Measurements from ENCODE around the gene ZDHHC13.
A peak's percentile ranks its signal among the peaks of the same experiment; 100 is the strongest.

Gene ZDHHC13

GRCh38 chr11:19116971-19117759, at the start of gene ZDHHC13:
ZDHHC13 (plus strand) TSS chr11:19117168; CDS start chr11:19117250, 82 bp downstream.
- DNase-seq = peak; percentile 88

GRCh38 chr11:19071255-19071654, 45.7 kb upstream of the ZDHHC13 start:
- DNase-seq = peak; percentile 45

GRCh38 chr11:19072464-19072863, 44.5 kb upstream of the ZDHHC13 start:
- DNase-seq = no peak

GRCh38 chr11:19073454-19074415, 43.2 kb upstream of the ZDHHC13 start:
- no peak for DNase-seq

GRCh38 chr11:19075636-19076035, 41.3 kb upstream of the ZDHHC13 start:
- no peak for DNase-seq

- no peak for DNase-seq
These were observed 40.0 kb upstream of the ZDHHC13 start for GRCh38 chr11:19076744-19077589.

GRCh38 chr11:19077965-19078364, 39.0 kb upstream of the ZDHHC13 start:
- DNase-seq = no peak

GRCh38 chr11:19079643-19080440, 37.1 kb upstream of the ZDHHC13 start:
- no peak for DNase-seq

GRCh38 chr11:19080579-19080993, 36.4 kb upstream of the ZDHHC13 start:
- DNase-seq = no peak

- DNase-seq = no peak
These were observed 33.8 kb upstream of the ZDHHC13 start for GRCh38 chr11:19083166-19083565.

- no peak for DNase-seq
These were observed 32.2 kb upstream of the ZDHHC13 start for GRCh38 chr11:19084661-19085315.

GRCh38 chr11:19087658-19088057, 29.3 kb upstream of the ZDHHC13 start:
- no peak for DNase-seq

- no peak for DNase-seq
These were observed 28.2 kb upstream of the ZDHHC13 start for GRCh38 chr11:19088791-19089190.

- no peak for DNase-seq
These were observed 27.5 kb upstream of the ZDHHC13 start for GRCh38 chr11:19089421-19089820.

- DNase-seq = no peak
These were observed 25.6 kb upstream of the ZDHHC13 start for GRCh38 chr11:19091366-19091765.

- no peak for DNase-seq
These were observed 24.6 kb upstream of the ZDHHC13 start for GRCh38 chr11:19092342-19092741.

- no peak for DNase-seq
These were observed 24.1 kb upstream of the ZDHHC13 start for GRCh38 chr11:19092850-19093249.

- DNase-seq = no peak
These were observed 23.0 kb upstream of the ZDHHC13 start for GRCh38 chr11:19093976-19094375.

- no peak for DNase-seq
These were observed 22.1 kb upstream of the ZDHHC13 start for GRCh38 chr11:19094859-19095258.

- no peak for DNase-seq
These were observed 17.9 kb upstream of the ZDHHC13 start for GRCh38 chr11:19099093-19099492.

GRCh38 chr11:19100885-19101284, 16.1 kb upstream of the ZDHHC13 start:
- DNase-seq = no peak
